PFSK-1 (cell line): Measurements from ENCODE around the gene DCLK2.

Experiments used
- FOXP2 ChIP-seq: optimal IDR thresholded peaks from 2 replicates; pipeline ENCODE3; 2011; ENCODE audit warnings: borderline replicate concordance, control low read depth, inconsistent platforms; ENCODE audit not compliant: insufficient read depth; ENCODE audit errors: extremely low read length, extremely low read depth
- POLR2AphosphoS5 ChIP-seq: IDR thresholded peaks from 2 replicates; pipeline ENCODE4 v1.6.1; 2012; ENCODE audit warnings: low read depth, mild to moderate bottlenecking, control low read depth, low read length, moderate library complexity
- REST ChIP-seq, 2 experiments: IDR thresholded peaks; 2 replicates each; pipeline versions ENCODE4 v1.6.1 to v1.8.0; 2011 to 2012; ENCODE audit warnings: low read depth in 2 of 2, low read length in 2 of 2, control low read depth in 1 of 2, inconsistent platforms in 1 of 2, mild to moderate bottlenecking in 1 of 2, moderate library complexity in 1 of 2; ENCODE audit not compliant: insufficient read depth in 1 of 2
- SIN3A ChIP-seq: IDR thresholded peaks from 2 replicates; pipeline ENCODE4 v1.6.1; 2012; ENCODE audit warnings: mild to moderate bottlenecking, low read length, moderate library complexity, borderline replicate concordance; ENCODE audit not compliant: insufficient read depth
- TAF1 ChIP-seq: IDR thresholded peaks from 2 replicates; pipeline ENCODE4 v1.6.1; 2012; ENCODE audit warnings: low read length, control low read depth, borderline replicate concordance; ENCODE audit not compliant: insufficient read depth

The DCLK2 gene

GRCh38 chr4:150072906-150073714 is 5.1 kb upstream of the DCLK2 start:
- TF ChIP-seq SIN3A (no peak), REST (IDR thresholded peaks at IDR 0.05; ENCODE audit: insufficient read depth in 1 of 2, low read depth in 2 of 2, low read length in 2 of 2) (no peak), TAF1 (no peak), POLR2AphosphoS5 (no peak), FOXP2 (no peak)

GRCh38 chr4:150074064-150074463 is 4.2 kb upstream of the DCLK2 start:
- TF ChIP-seq SIN3A (no peak), POLR2AphosphoS5 (no peak), REST (IDR thresholded peaks at IDR 0.05; ENCODE audit: insufficient read depth in 1 of 2, low read depth in 2 of 2, low read length in 2 of 2) (no peak), FOXP2 (no peak), TAF1 (no peak)

- TF ChIP-seq TAF1 (no peak), POLR2AphosphoS5 (no peak), FOXP2 (no peak), SIN3A (no peak), REST (IDR thresholded peaks at IDR 0.05; ENCODE audit: insufficient read depth in 1 of 2, low read depth in 2 of 2, low read length in 2 of 2) (no peak)
Observed at GRCh38 chr4:150078579-150079080, 385 bp downstream of the DCLK2 start.

GRCh38 chr4:150079081-150079581 is 886 bp downstream of the DCLK2 start:
- TF ChIP-seq REST (IDR thresholded peaks at IDR 0.05; ENCODE audit: insufficient read depth in 1 of 2, low read depth in 2 of 2, low read length in 2 of 2) (no peak), TAF1 (no peak), FOXP2 (no peak), SIN3A (no peak), POLR2AphosphoS5 (no peak)
